Measurements from ENCODE around the gene TFR2. TPM values are rescaled to one million over a fixed set of nuclear protein-coding genes. Genes with fewer than 3 reads are reported as not detected.

Gene TFR2
- total and polyA plus RNA-seq, 2 experiments from 2014 or later = 3.7 to 4.2 TPM

DNA sequence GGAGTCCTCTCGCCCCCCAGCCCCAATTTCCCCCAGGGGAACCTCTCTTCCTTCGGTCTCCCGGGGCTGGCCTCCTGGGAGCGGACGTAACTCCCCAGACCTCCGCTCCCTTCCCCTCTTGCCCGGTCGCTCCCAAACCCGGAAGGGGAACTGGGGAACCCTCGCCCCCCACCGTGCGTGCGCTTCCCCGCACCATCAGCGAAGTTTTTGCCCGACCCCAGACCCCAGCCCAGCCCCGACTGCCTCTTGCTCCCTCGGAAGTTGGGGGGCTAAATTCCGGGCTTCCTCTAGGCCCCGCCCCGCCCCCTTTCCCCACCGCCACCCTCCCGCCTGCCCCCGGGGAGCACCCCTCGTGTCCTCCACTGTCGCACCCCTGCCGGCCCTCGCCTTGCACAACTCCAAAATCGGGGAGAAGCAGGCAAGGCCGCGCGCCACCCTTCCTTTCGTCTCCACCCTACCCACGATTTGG lies 32.6 kb upstream of the TFR2 start (continued):
- TF ChIP-seq, protein P1, sequence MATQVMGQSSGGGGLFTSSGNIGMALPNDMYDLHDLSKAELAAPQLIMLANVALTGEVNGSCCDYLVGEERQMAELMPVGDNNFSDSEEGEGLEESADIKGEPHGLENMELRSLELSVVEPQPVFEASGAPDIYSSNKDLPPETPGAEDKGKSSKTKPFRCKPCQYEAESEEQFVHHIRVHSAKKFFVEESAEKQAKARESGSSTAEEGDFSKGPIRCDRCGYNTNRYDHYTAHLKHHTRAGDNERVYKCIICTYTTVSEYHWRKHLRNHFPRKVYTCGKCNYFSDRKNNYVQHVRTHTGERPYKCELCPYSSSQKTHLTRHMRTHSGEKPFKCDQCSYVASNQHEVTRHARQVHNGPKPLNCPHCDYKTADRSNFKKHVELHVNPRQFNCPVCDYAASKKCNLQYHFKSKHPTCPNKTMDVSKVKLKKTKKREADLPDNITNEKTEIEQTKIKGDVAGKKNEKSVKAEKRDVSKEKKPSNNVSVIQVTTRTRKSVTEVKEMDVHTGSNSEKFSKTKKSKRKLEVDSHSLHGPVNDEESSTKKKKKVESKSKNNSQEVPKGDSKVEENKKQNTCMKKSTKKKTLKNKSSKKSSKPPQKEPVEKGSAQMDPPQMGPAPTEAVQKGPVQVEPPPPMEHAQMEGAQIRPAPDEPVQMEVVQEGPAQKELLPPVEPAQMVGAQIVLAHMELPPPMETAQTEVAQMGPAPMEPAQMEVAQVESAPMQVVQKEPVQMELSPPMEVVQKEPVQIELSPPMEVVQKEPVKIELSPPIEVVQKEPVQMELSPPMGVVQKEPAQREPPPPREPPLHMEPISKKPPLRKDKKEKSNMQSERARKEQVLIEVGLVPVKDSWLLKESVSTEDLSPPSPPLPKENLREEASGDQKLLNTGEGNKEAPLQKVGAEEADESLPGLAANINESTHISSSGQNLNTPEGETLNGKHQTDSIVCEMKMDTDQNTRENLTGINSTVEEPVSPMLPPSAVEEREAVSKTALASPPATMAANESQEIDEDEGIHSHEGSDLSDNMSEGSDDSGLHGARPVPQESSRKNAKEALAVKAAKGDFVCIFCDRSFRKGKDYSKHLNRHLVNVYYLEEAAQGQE (IDR thresholded peaks at IDR 0.05; ENCODE audit: unreplicated experiment) = no peak
- TF ChIP-seq EZH2phosphoT487 (IDR thresholded peaks at IDR 0.05; ENCODE audit: unreplicated experiment) (no peak), NANOG (IDR thresholded peaks at IDR 0.05; ENCODE audit: borderline replicate concordance) (no peak), ZNF331 (CRISPR knock-in tag; IDR thresholded peaks at IDR 0.05; ENCODE audit: low read depth) (no peak), EZH2 (IDR thresholded peaks at IDR 0.05; ENCODE audit: low read depth, unreplicated experiment) (no peak), POLR2AphosphoS5 (IDR thresholded peaks at IDR 0.05; ENCODE audit: low read depth) (no peak)

DNA sequence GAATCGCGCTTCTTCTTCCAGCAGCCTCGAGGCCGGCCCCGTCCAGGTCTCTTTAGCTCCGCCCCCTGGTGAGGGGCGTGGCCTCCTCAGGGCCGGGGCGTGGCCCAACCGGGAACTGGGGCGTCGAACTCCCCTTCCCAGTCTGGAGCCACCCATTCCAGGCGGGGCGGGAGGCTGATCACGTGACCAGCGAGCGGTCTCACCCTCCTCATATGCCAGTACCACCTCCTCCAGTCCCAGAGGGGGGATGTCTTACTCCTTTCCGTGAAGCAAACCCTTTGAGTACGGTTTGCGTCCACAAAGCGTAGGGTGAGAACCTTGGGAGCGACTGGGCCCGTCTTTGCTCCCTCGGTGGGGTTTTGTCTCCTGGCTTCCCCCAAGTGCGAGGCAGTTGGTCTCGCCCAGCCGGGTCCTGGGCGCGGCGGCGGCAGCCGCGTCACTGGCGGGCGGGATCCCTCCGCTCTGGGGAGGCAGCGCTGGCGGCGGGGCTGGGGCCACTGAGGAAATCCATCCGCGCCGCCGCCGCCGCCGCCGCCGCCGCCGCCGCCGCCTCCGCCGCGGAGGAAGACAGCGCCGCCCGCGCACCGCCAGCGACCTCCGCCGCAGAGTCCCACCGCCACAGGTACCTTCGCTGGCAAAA lies 32.1 kb upstream of the TFR2 start, which contains the start of gene GNB2:
GNB2 (plus strand) TSS at position 439 of the 640 bp plus-strand sequence. CDS start 2,526 bp downstream, outside the sequence.
- ATAC-seq (peak; percentile 54), DNase-seq (ENCODE audit: low spot score) (peak; percentile 96)
- Mint-ChIP-seq H3K4me1 (peaks cover 3% of the 10 kb centered on the region; the same call in 2 of the 3 replicates), H3K36me3 (ENCODE audit: low read depth) (peaks cover 13% of the 10 kb centered on the region), H3K4me3 (peak within 1 kb of the TSS; percentile 83), H3K27ac (peak within 1 kb of the TSS; percentile 98), H3K9me3 (no peaks in the 10 kb centered on the region), H3K27me3 (ENCODE audit: insufficient read depth, low read depth, poor library complexity) (peaks cover 35% of the 10 kb centered on the region)
- Histone ChIP-seq H3K9me2 (ENCODE audit: insufficient read depth) (no peaks in the 10 kb centered on the region), H3F3A (replicated peaks; ENCODE audit: low read depth) (peaks cover 14% of the 10 kb centered on the region), H4K20me1 (replicated peaks; ENCODE audit: insufficient read depth) (no peaks in the 10 kb centered on the region; the same call in 1 of the 2 replicates), H3K36me3 (ENCODE audit: insufficient read depth) (no peaks in the 10 kb centered on the region), H3K4me3 (peak within 1 kb of the TSS; percentile 93), H3K27me3 (ENCODE audit: insufficient read depth) (peaks cover 16% of the 10 kb centered on the region), H3K4me1 (ENCODE audit: insufficient read depth) (no peaks in the 10 kb centered on the region), H3K27ac (ENCODE audit: low read depth) (peak within 1 kb of the TSS; percentile 99), H3K79me2 (replicated peaks; ENCODE audit: insufficient read depth) (no peaks in the 10 kb centered on the region), H2AFZ (peak within 1 kb of the TSS; percentile 97; the same call in 1 of the 2 replicates), H3K4me2 (peak within 1 kb of the TSS; percentile 99)
- TF ChIP-seq POLR2AphosphoS5 (IDR thresholded peaks at IDR 0.05; ENCODE audit: low read depth) (peak; percentile 72), CREB1 (CRISPR knock-in tag; IDR thresholded peaks at IDR 0.05; ENCODE audit: low read depth) (peak; percentile 91), STAT1 (IDR thresholded peaks at IDR 0.05; ENCODE audit: unreplicated experiment) (no peak)
- TF ChIP-seq, protein P1 (IDR thresholded peaks at IDR 0.05; ENCODE audit: unreplicated experiment) = no peak
- TF ChIP-seq, protein P2, sequence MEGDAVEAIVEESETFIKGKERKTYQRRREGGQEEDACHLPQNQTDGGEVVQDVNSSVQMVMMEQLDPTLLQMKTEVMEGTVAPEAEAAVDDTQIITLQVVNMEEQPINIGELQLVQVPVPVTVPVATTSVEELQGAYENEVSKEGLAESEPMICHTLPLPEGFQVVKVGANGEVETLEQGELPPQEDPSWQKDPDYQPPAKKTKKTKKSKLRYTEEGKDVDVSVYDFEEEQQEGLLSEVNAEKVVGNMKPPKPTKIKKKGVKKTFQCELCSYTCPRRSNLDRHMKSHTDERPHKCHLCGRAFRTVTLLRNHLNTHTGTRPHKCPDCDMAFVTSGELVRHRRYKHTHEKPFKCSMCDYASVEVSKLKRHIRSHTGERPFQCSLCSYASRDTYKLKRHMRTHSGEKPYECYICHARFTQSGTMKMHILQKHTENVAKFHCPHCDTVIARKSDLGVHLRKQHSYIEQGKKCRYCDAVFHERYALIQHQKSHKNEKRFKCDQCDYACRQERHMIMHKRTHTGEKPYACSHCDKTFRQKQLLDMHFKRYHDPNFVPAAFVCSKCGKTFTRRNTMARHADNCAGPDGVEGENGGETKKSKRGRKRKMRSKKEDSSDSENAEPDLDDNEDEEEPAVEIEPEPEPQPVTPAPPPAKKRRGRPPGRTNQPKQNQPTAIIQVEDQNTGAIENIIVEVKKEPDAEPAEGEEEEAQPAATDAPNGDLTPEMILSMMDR (conservative IDR thresholded peaks at IDR 0.05; ENCODE audit: low read depth in 2 of 2) = no peak

Data from GM23338 (cell line).